ENCODE measurements around the gene FAM89B. TPM values are rescaled to one million over a fixed set of nuclear protein-coding genes. Genes with fewer than 3 reads are reported as not detected.

The FAM89B gene
- total and polyA plus RNA-seq, 2 of the 8 experiments (the other 6 are each of a cell fraction or from before 2014, with no cell fraction given) = 15.8 to 32.4 TPM

- H2BK120ac ChIP-seq (replicated peaks; ENCODE audit: low read depth, low read length) = no peak overlapping the region
- H3K4me3 ChIP-seq (ENCODE audit: extremely low read depth in 1 of 4, insufficient read depth in 2 of 4, low read depth in 3 of 4, low read length in 4 of 4) = peak overlapping the region in 1 of 4 experiments; percentile 42; a peak in 2 of 8 replicates
- peak; percentile 56 for TF ChIP-seq BACH1 (IDR thresholded peaks at IDR 0.05; ENCODE audit: low read length)
- TF ChIP-seq SUZ12 (IDR thresholded peaks at IDR 0.05; ENCODE audit: low read length) = peak; percentile 6; the same call in 1 of the 2 replicates
- no peak for TF ChIP-seq CBX8 (IDR thresholded peaks at IDR 0.05; ENCODE audit: borderline replicate concordance, low read depth, low read length)
- TF ChIP-seq, protein P1, sequence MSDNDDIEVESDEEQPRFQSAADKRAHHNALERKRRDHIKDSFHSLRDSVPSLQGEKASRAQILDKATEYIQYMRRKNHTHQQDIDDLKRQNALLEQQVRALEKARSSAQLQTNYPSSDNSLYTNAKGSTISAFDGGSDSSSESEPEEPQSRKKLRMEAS (IDR thresholded peaks at IDR 0.05) = 0 out of 2 replicates have a peak, but pooled peaks have one; percentile 32
- TF ChIP-seq, protein P2, sequence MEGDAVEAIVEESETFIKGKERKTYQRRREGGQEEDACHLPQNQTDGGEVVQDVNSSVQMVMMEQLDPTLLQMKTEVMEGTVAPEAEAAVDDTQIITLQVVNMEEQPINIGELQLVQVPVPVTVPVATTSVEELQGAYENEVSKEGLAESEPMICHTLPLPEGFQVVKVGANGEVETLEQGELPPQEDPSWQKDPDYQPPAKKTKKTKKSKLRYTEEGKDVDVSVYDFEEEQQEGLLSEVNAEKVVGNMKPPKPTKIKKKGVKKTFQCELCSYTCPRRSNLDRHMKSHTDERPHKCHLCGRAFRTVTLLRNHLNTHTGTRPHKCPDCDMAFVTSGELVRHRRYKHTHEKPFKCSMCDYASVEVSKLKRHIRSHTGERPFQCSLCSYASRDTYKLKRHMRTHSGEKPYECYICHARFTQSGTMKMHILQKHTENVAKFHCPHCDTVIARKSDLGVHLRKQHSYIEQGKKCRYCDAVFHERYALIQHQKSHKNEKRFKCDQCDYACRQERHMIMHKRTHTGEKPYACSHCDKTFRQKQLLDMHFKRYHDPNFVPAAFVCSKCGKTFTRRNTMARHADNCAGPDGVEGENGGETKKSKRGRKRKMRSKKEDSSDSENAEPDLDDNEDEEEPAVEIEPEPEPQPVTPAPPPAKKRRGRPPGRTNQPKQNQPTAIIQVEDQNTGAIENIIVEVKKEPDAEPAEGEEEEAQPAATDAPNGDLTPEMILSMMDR (IDR thresholded peaks at IDR 0.05; ENCODE audit: control extremely low read depth in 1 of 3, insufficient read depth in 1 of 3, low read depth in 1 of 3, low read length in 3 of 3) = peak in 2 of 3 experiments; percentile 38 to 46; a peak in 3 of 4 replicates
- no peak for TF ChIP-seq KDM4A (IDR thresholded peaks at IDR 0.05; ENCODE audit: low read depth, low read length, severe bottlenecking)
- TF ChIP-seq MAFK (IDR thresholded peaks at IDR 0.05; ENCODE audit: low read depth, low read length) = no peak
- TF ChIP-seq HDAC2 (IDR thresholded peaks at IDR 0.05; ENCODE audit: borderline replicate concordance in 1 of 2, low read depth in 2 of 2, low read length in 2 of 2) = 0 out of 4 replicates have a peak, but pooled peaks of 1 of the 2 experiments have one; percentile 20
- H4K8ac ChIP-seq (ENCODE audit: extremely low read depth, insufficient read depth, low read length) = peak overlapping the region; percentile 83; the same call in 1 of the 2 replicates
- peak in 1 of 2 experiments; percentile 72 for DNase-seq (ENCODE audit: low read depth in 1 of 2, low spot score in 2 of 2)
- no peak overlapping the region for H3K14ac ChIP-seq (ENCODE audit: insufficient read length)
- no peak overlapping the region for H2AK5ac ChIP-seq (ENCODE audit: low read depth, low read length)
- no peak overlapping the region for H3K56ac ChIP-seq (replicated peaks; ENCODE audit: insufficient read length, low read depth, low read length)
- H3K18ac ChIP-seq (ENCODE audit: extremely low read depth, low read length) = no peak overlapping the region
- peaks cover 4 to 46% (median 36%) of the 10 kb centered on the region in 4 experiments; a peak in 6 of 7 replicates for H3K27me3 ChIP-seq (replicated peaks in 1 of 4; ENCODE audit: control insufficient read depth in 3 of 4, extremely low read depth in 1 of 4, insufficient read depth in 3 of 4, low read length in 3 of 4)
- H3K23ac ChIP-seq (ENCODE audit: insufficient read length) = no peak overlapping the region
- H3K9ac ChIP-seq (replicated peaks in 1 of 4; ENCODE audit: extremely low read depth in 1 of 4, low read depth in 3 of 4, low read length in 3 of 4) = no peak overlapping the region
- H4K91ac ChIP-seq (replicated peaks; ENCODE audit: insufficient read length, low read length) = no peak overlapping the region
- no peak overlapping the region for H2BK20ac ChIP-seq (ENCODE audit: low read length)
- peak overlapping the region; percentile 27; the same call in 1 of the 2 replicates for H2BK12ac ChIP-seq (ENCODE audit: low read depth, low read length)
- H3K9me3 ChIP-seq (ENCODE audit: insufficient read depth in 2 of 2, low read depth in 1 of 2, low read length in 1 of 2) = no peaks in the 10 kb centered on the region
- H3K27ac ChIP-seq (ENCODE audit: low read depth, low read length) = no peak overlapping the region
- no peak overlapping the region for H2BK15ac ChIP-seq (ENCODE audit: low read length)
- 45% methylated on average over 25 of the region's 52 CpGs; no CpG with 5 or more reads in 1 of the 2 experiments for WGBS, 2 experiments (ENCODE audit: extremely low coverage in 1 of 2, insufficient coverage in 1 of 2, insufficient read length in 1 of 2, insufficient replicate concordance in 2 of 2, low coverage in 1 of 2, low lambda C conversion rate in 2 of 2, missing lambda C conversion rate in 1 of 2)
- no peak overlapping the region for H2AFZ ChIP-seq (ENCODE audit: low read length)
- no peak overlapping the region for H2BK5ac ChIP-seq (ENCODE audit: low read depth, low read length)
- peak overlapping the region; percentile 57 to 93 for H3K4me2 ChIP-seq (ENCODE audit: insufficient read depth in 1 of 2, low read depth in 2 of 2, low read length in 2 of 2)
- FAIRE-seq = no peak
- peaks cover 0 to 9% of the 10 kb centered on the region in 2 experiments for H4K20me1 ChIP-seq (replicated peaks in 1 of 2; ENCODE audit: control insufficient read depth in 1 of 2, insufficient read depth in 2 of 2, low read length in 2 of 2)
- H3K4ac ChIP-seq (replicated peaks; ENCODE audit: insufficient read length, low read depth, low read length) = no peak overlapping the region
- H3K79me1 ChIP-seq (ENCODE audit: low read depth, low read length) = no peaks in the 10 kb centered on the region
- peaks cover 0 to 11% (median 8%) of the 10 kb centered on the region in 4 experiments; a peak in 5 of 7 replicates for H3K4me1 ChIP-seq (replicated peaks in 1 of 4; ENCODE audit: control insufficient read depth in 3 of 4, insufficient read depth in 4 of 4, low read length in 3 of 4)
- ChIA-PET CTCF (ENCODE audit: partially characterized antibody) (interaction anchor here (0.6 to 10.5 kb wide), 10 partner anchors 9 to 232 kb away, joined by 3 to 284 read pairs (median 4); partner anchors contain the start of genes FAM89B, LTBP3 and ZNRD2), POLR2A (ENCODE audit: partially characterized antibody) (interaction anchor here (1.0 to 1.6 kb wide), 4 partner anchors 7 to 18 kb away, joined by 3 to 5 read pairs (median 4); no protein-coding TSS in a partner anchor)
- H3K36me3 ChIP-seq (ENCODE audit: control insufficient read depth in 2 of 4, insufficient read depth in 4 of 4, low read length in 3 of 4) = no peaks in the 10 kb centered on the region
- peaks cover 7% of the 10 kb centered on the region; the same call in 1 of the 2 replicates for H3K23me2 ChIP-seq (ENCODE audit: low read depth, low read length)
- no peak overlapping the region for H4K5ac ChIP-seq (ENCODE audit: insufficient read length, low read depth, low read length)
- H3K79me2 ChIP-seq (ENCODE audit: control insufficient read depth in 1 of 2, insufficient read depth in 2 of 2, low read length in 2 of 2) = no peaks in the 10 kb centered on the region
Observed at GRCh38 chr11:65547446-65548125, 24.8 kb upstream of the FAM89B start.

Measured in H1 (cell line).